Smooth muscle cell (in vitro differentiated cells): ENCODE measurements around the gene TOMM7. TPM values are rescaled to one million over a fixed set of nuclear protein-coding genes. Genes with fewer than 3 reads are reported as not detected.

Experiments used
- DNase-seq: peaks from one replicate; lab custom pipeline; 2025; ENCODE audit not compliant: unreplicated experiment; lab: John Stamatoyannopoulos, UW
- H2AFZ ChIP-seq: fragments of 200-600 bp; sonication (generic); 2 replicates; pipeline ENCODE4 v1.6.0; 2016; ENCODE audit warnings: antibody characterized with exemption, low read depth, mild to moderate bottlenecking
- H3F3A ChIP-seq: fragments of 200-600 bp; sonication (generic); 2 replicates; pipeline ENCODE4 v1.6.0; 2017; ENCODE audit warnings: antibody characterized with exemption, low read depth
- H3K27ac ChIP-seq: fragments of 200-600 bp; sonication (generic); 2 replicates; pipeline ENCODE4 v1.5.1; 2016; ENCODE audit warnings: low read depth, mild to moderate bottlenecking
- H3K27me3 ChIP-seq: fragments of 200-600 bp; sonication (generic); 2 replicates; pipeline ENCODE4 v1.6.1; 2016; ENCODE audit warnings: low read depth, mild to moderate bottlenecking
- H3K36me3 ChIP-seq: fragments of 200-600 bp; sonication (generic); 2 replicates; pipeline ENCODE4 v1.5.1; 2016; ENCODE audit warnings: low read depth
- H3K4me1 ChIP-seq: fragments of 200-600 bp; sonication (generic); 2 replicates; pipeline ENCODE4 v1.5.1; 2016; ENCODE audit warnings: low read depth
- H3K4me2 ChIP-seq: fragments of 200-600 bp; sonication (generic); 2 replicates; pipeline ENCODE4 v1.6.0; 2016; ENCODE audit warnings: mild to moderate bottlenecking
- H3K4me3 ChIP-seq: fragments of 200-600 bp; sonication (generic); 2 replicates; pipeline ENCODE4 v1.5.1; 2016; ENCODE audit warnings: mild to moderate bottlenecking
- H3K79me2 ChIP-seq: fragments of 200-600 bp; sonication (generic); 2 replicates; pipeline ENCODE4 v1.6.0; 2016; ENCODE audit warnings: low read depth, mild to moderate bottlenecking
- H3K9ac ChIP-seq: fragments of 200-600 bp; sonication (generic); 2 replicates; pipeline ENCODE4 v1.6.0; 2016; ENCODE audit warnings: low read depth
- H3K9me3 ChIP-seq: fragments of 200-600 bp; sonication (generic); replicated peaks from 2 replicates; pipeline ENCODE4 v1.5.1; 2016; ENCODE audit warnings: low read depth
- H4K20me1 ChIP-seq: fragments of 200-600 bp; sonication (generic); 2 replicates; pipeline ENCODE4 v1.6.0; 2016; ENCODE audit warnings: low read depth
- WGBS: methylation state at CpG from one replicate; pipeline ENCODE4 v1.1.7; 2016; ENCODE audit warnings: low lambda C conversion rate; 5-methylcytosine and 5-hydroxymethylcytosine counted together
- polyA plus RNA-seq: library from polyadenylated mRNA; unstranded; fragments of >200 nt; fragmentation: Nextera tagmentation; extraction: Ambion mirVana; gene quantifications from 2 replicates; pipeline ENCODE4 v1.2.1, GENCODE V29; 2016
- small RNA-seq: library from RNA; depleted of rRNA; stranded (forward); fragments of <200 nt; gene quantifications from one replicate; pipeline ENCODE3, GENCODE V24; 2014
- total RNA-seq: library from RNA; depleted of rRNA; stranded (reverse); fragments of >200 nt; gene quantifications from 2 replicates; pipeline ENCODE4 v1.2.3, GENCODE V29; 2014
- TF ChIP-seq, protein P1 (sequence below): fragments of 200-600 bp; sonication (generic); IDR thresholded peaks from 2 replicates; pipeline ENCODE4 v1.5.1; 2017; ENCODE audit warnings: borderline replicate concordance, mild to moderate bottlenecking, antibody characterized with exemption; ENCODE audit not compliant: insufficient read depth, poor library complexity, severe bottlenecking

The TOMM7 gene
- total and polyA plus RNA-seq, 2 experiments from 2014 or later: 202 to 285 TPM

- no peak for DNase-seq
- Histone ChIP-seq H3K27me3 (no peaks in the 10 kb centered on the region), H3K9me3 (no peaks in the 10 kb centered on the region), H3K4me3 (no peak overlapping the region), H3K4me1 (no peaks in the 10 kb centered on the region), H3K4me2 (no peak overlapping the region), H2AFZ (no peak overlapping the region), H3K9ac (no peak overlapping the region), H3K79me2 (no peaks in the 10 kb centered on the region), H3K27ac (no peak overlapping the region), H4K20me1 (no peaks in the 10 kb centered on the region), H3F3A (no peaks in the 10 kb centered on the region), H3K36me3 (no peaks in the 10 kb centered on the region)
- TF ChIP-seq, protein P1, sequence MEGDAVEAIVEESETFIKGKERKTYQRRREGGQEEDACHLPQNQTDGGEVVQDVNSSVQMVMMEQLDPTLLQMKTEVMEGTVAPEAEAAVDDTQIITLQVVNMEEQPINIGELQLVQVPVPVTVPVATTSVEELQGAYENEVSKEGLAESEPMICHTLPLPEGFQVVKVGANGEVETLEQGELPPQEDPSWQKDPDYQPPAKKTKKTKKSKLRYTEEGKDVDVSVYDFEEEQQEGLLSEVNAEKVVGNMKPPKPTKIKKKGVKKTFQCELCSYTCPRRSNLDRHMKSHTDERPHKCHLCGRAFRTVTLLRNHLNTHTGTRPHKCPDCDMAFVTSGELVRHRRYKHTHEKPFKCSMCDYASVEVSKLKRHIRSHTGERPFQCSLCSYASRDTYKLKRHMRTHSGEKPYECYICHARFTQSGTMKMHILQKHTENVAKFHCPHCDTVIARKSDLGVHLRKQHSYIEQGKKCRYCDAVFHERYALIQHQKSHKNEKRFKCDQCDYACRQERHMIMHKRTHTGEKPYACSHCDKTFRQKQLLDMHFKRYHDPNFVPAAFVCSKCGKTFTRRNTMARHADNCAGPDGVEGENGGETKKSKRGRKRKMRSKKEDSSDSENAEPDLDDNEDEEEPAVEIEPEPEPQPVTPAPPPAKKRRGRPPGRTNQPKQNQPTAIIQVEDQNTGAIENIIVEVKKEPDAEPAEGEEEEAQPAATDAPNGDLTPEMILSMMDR: no peak
- WGBS: 74% methylated on average over 4 of the region's 4 CpGs
These were observed 57.0 kb downstream of the TOMM7 start for GRCh38 chr7:22765609-22766008.

Small RNA genes within 50 kb of the gene (small RNA-seq; reads per million reads assigned to genes)
- 2,202 reads per million, percentile 100 among the genes with 10 or more reads in this experiment for gene SNORD93

Other genes starting within 250 kb of the TOMM7 start
- 4.6 and 19.1 TPM in 2 replicates for gene IL6, start 95.6 kb downstream of the TOMM7 start, total RNA-seq
- gene IL6, start 95.6 kb downstream of the TOMM7 start, polyA plus RNA-seq: 0.31 and 18.1 TPM in 2 replicates
- gene HYCC1, start 191.3 kb upstream of the TOMM7 start, total RNA-seq: 66.1 and 113 TPM in 2 replicates
- gene HYCC1, start 191.3 kb upstream of the TOMM7 start, polyA plus RNA-seq: 16.5 and 16.7 TPM in 2 replicates